Liver (tissue), 9 donors: ENCODE data around the gene PREP. TPM values are rescaled to one million over a fixed set of nuclear protein-coding genes. Genes with fewer than 3 reads are reported as not detected.

Source experiments
- DNase-seq: peaks from one replicate; pipeline ENCODE4 v3.0.0-alpha.2; 2017; ENCODE audit warnings: low spot score
- H3K27ac ChIP-seq, 2 donors: one replicate each; pipeline ENCODE4 v1.7.0; 2013; ENCODE audit warnings: inconsistent platforms in 2 of 2, low read length in 2 of 2, control low read depth in 1 of 2, low read depth in 1 of 2, mild to moderate bottlenecking in 1 of 2
- H3K27me3 ChIP-seq, 4 donors: one replicate each; pipeline versions ENCODE4 v1.6.1 to v1.7.0; 2013; ENCODE audit warnings: low read length in 3 of 4, inconsistent platforms in 1 of 4, mild to moderate bottlenecking in 1 of 4, moderate library complexity in 1 of 4; ENCODE audit not compliant: control insufficient read depth in 4 of 4, insufficient read depth in 4 of 4
- H3K36me3 ChIP-seq, 4 donors: one replicate each; pipeline versions ENCODE4 v1.6.1 to v1.7.0; 2013; ENCODE audit warnings: low read length in 3 of 4, mild to moderate bottlenecking in 3 of 4, low read depth in 1 of 4, moderate library complexity in 1 of 4; ENCODE audit not compliant: control insufficient read depth in 4 of 4, insufficient read depth in 3 of 4
- H3K4me1 ChIP-seq, 4 donors: one replicate each; pipeline versions ENCODE4 v1.6.1 to v1.7.0; 2013; ENCODE audit warnings: low read length in 3 of 4, mild to moderate bottlenecking in 3 of 4, moderate library complexity in 1 of 4; ENCODE audit not compliant: control insufficient read depth in 4 of 4, insufficient read depth in 4 of 4
- H3K4me3 ChIP-seq, 3 donors: one replicate each; pipeline versions ENCODE4 v1.6.1 to v1.7.0; 2013; ENCODE audit warnings: low read length in 3 of 3, control low read depth in 1 of 3, low read depth in 1 of 3, mild to moderate bottlenecking in 1 of 3
- H3K9ac ChIP-seq, 2 donors: one replicate each; pipeline ENCODE4 v1.7.0; 2013; ENCODE audit warnings: low read length in 2 of 2, mild to moderate bottlenecking in 2 of 2, moderate library complexity in 2 of 2, control low read depth in 1 of 2, low read depth in 1 of 2
- H3K9me3 ChIP-seq, 4 donors: one replicate each; pipeline versions ENCODE4 v1.6.1 to v1.7.0; 2013; ENCODE audit warnings: low read length in 3 of 4; ENCODE audit not compliant: control insufficient read depth in 4 of 4
- EGR1 ChIP-seq, 2 donors: IDR thresholded peaks; 2 replicates each; pipeline ENCODE4 v1.6.1; 2016 to 2018; ENCODE audit warnings: antibody characterized with exemption in 2 of 2, low read depth in 2 of 2
- FOXA1 ChIP-seq: IDR thresholded peaks from 2 replicates; pipeline ENCODE4 v1.6.1; 2016; ENCODE audit warnings: antibody characterized with exemption
- FOXA2 ChIP-seq: IDR thresholded peaks from 2 replicates; pipeline ENCODE4 v1.6.1; 2016; ENCODE audit warnings: antibody characterized with exemption
- GABPA ChIP-seq, 2 donors: IDR thresholded peaks in 1 of 2; conservative IDR thresholded peaks in 1 of 2; 2 replicates each; pipeline ENCODE4 v1.6.1; 2016; ENCODE audit warnings: antibody characterized with exemption in 2 of 2, mild to moderate bottlenecking in 1 of 2, moderate library complexity in 1 of 2
- HNF4A ChIP-seq, 2 donors: conservative IDR thresholded peaks; 2 replicates each; pipeline ENCODE4 v1.6.1; 2016; ENCODE audit warnings: antibody characterized with exemption in 2 of 2, mild to moderate bottlenecking in 2 of 2
- HNF4G ChIP-seq: IDR thresholded peaks from 2 replicates; pipeline ENCODE4 v1.6.1; 2016; ENCODE audit warnings: antibody characterized with exemption
- JUND ChIP-seq, 2 donors: IDR thresholded peaks; 2 replicates each; pipeline ENCODE4 v1.6.1; 2016; ENCODE audit warnings: antibody characterized with exemption in 2 of 2
- NR2F2 ChIP-seq: IDR thresholded peaks from 2 replicates; pipeline ENCODE4 v1.6.1; 2016; ENCODE audit warnings: antibody characterized with exemption
- RAD21 ChIP-seq, 2 donors: IDR thresholded peaks; 2 replicates each; pipeline ENCODE4 v1.6.1; 2016; ENCODE audit warnings: antibody characterized with exemption in 2 of 2, mild to moderate bottlenecking in 2 of 2
- SP1 ChIP-seq: IDR thresholded peaks from 2 replicates; pipeline ENCODE4 v1.6.1; 2018; ENCODE audit warnings: antibody characterized with exemption, mild to moderate bottlenecking
- TAF1 ChIP-seq: conservative IDR thresholded peaks from 2 replicates; pipeline ENCODE4 v1.6.1; 2016; ENCODE audit warnings: antibody characterized with exemption, mild to moderate bottlenecking
- YY1 ChIP-seq: IDR thresholded peaks from 2 replicates; pipeline ENCODE4 v1.6.1; 2016; ENCODE audit warnings: antibody characterized with exemption, mild to moderate bottlenecking
- WGBS: extraction: QIAGEN DNeasy Blood & Tissue Kit; methylation state at CpG from one replicate; pipeline ENCODE4 v1.1.7; 2013; 5-methylcytosine and 5-hydroxymethylcytosine counted together
- polyA plus RNA-seq, 2 donors: library from polyadenylated mRNA; stranded (reverse) in 1 of 2; unstranded in 1 of 2; fragments of 200-250 nt in 1 of 2; fragments of >200 nt in 1 of 2; fragmentation: Nextera tagmentation in 1 of 2; extraction: Ambion mirVana in 1 of 2; gene quantifications; one replicate each; pipeline versions ENCODE4 v1.2.1 to v1.2.3, GENCODE V29; 2013 to 2015
- total RNA-seq, 2 donors: library from RNA; depleted of rRNA; stranded (reverse); fragments of >200 nt; gene quantifications; one replicate each; pipeline ENCODE4 v1.2.3, GENCODE V29; 2014
- TF ChIP-seq, protein P1 (sequence below): IDR thresholded peaks from 2 replicates; pipeline ENCODE4 v1.6.1; 2016; ENCODE audit warnings: antibody characterized with exemption
- TF ChIP-seq, protein P2 (sequence below): fragments of 150-350 bp; IDR thresholded peaks from 2 replicates; pipeline ENCODE4 v1.5.1; 2017; ENCODE audit warnings: improper control_type of control experiment, low read depth, low read length; ENCODE audit not compliant: missing input control
- TF ChIP-seq, protein P3 (sequence below): IDR thresholded peaks from 2 replicates; pipeline ENCODE4 v1.6.1; 2016; ENCODE audit warnings: antibody characterized with exemption, mild to moderate bottlenecking
- TF ChIP-seq, protein P4 (sequence below): IDR thresholded peaks from 2 replicates; pipeline ENCODE4 v1.6.1; 2016; ENCODE audit warnings: antibody characterized with exemption
- donor health status: healthy.
- donor health status: healthy.
- donor health status: healthy.
- donor health status: healthy.
- donor health status: healthy.

PREP gene
- total and polyA plus RNA-seq, 4 donors: 7.3 to 17.7 (median 13.0) TPM

DNA sequence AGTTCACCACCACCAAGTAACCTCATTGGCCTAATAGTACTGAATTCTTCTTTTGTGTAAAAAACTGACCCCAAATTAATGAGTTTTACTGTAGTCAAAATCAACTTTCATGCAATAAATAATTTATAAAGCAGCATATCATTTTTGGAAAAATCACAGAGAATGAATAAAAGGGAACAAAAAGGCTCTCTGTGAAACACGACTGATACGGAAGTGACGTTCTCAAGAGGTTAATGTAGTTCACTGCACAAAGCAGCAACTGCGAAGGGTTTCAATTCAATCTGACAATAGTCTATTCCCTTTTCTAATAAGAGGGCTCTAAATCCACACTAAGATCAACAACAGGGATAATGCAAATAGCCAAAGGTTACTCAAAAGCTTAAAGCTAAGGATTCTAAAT lies 70.3 kb downstream of the PREP start (continued):
- TF ChIP-seq, protein P1, sequence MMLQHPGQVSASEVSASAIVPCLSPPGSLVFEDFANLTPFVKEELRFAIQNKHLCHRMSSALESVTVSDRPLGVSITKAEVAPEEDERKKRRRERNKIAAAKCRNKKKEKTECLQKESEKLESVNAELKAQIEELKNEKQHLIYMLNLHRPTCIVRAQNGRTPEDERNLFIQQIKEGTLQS: no peak
- TF ChIP-seq GABPA (IDR thresholded peaks at IDR 0.05 in 1 of 2, conservative IDR thresholded peaks at IDR 0.05 in 1 of 2): no peak

DNA sequence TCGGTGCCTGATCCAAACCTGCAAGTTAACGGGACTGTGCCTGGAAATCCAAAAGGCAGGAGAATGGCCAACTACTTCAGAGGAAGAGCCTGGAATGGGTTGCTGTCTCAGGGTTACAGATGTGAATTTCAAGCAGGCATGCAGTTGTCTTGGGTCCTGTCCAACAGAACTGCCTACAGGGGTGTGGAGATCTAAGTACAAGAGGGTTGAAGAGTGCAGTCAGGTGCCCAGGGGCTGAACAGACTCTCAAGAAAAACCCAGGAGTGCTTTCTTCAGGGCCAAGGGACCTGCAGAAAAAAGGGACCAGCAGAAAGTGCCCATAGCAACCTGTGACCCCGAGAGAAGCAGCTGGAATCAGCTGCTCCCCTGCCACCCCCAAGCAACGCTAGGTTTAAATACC lies 71.0 kb downstream of the PREP start:
- Histone ChIP-seq H3K27ac (no peak overlapping the region), H3K36me3 (peaks cover 0 to 25% (median 15%) of the 10 kb centered on the region in 4 donors), H3K27me3 (no peaks in the 10 kb centered on the region), H3K9me3 (no peaks in the 10 kb centered on the region), H3K9ac (no peak overlapping the region), H3K4me1 (no peaks in the 10 kb centered on the region), H3K4me3 (no peak overlapping the region)
- DNase-seq: no peak
- no peak for TF ChIP-seq SP1
- no peak for TF ChIP-seq EGR1 (IDR thresholded peaks at IDR 0.05; ENCODE audit: low read depth in 2 of 2)
- TF ChIP-seq TAF1: no peak
- TF ChIP-seq, protein P2, sequence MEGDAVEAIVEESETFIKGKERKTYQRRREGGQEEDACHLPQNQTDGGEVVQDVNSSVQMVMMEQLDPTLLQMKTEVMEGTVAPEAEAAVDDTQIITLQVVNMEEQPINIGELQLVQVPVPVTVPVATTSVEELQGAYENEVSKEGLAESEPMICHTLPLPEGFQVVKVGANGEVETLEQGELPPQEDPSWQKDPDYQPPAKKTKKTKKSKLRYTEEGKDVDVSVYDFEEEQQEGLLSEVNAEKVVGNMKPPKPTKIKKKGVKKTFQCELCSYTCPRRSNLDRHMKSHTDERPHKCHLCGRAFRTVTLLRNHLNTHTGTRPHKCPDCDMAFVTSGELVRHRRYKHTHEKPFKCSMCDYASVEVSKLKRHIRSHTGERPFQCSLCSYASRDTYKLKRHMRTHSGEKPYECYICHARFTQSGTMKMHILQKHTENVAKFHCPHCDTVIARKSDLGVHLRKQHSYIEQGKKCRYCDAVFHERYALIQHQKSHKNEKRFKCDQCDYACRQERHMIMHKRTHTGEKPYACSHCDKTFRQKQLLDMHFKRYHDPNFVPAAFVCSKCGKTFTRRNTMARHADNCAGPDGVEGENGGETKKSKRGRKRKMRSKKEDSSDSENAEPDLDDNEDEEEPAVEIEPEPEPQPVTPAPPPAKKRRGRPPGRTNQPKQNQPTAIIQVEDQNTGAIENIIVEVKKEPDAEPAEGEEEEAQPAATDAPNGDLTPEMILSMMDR: no peak
- TF ChIP-seq, protein P3, sequence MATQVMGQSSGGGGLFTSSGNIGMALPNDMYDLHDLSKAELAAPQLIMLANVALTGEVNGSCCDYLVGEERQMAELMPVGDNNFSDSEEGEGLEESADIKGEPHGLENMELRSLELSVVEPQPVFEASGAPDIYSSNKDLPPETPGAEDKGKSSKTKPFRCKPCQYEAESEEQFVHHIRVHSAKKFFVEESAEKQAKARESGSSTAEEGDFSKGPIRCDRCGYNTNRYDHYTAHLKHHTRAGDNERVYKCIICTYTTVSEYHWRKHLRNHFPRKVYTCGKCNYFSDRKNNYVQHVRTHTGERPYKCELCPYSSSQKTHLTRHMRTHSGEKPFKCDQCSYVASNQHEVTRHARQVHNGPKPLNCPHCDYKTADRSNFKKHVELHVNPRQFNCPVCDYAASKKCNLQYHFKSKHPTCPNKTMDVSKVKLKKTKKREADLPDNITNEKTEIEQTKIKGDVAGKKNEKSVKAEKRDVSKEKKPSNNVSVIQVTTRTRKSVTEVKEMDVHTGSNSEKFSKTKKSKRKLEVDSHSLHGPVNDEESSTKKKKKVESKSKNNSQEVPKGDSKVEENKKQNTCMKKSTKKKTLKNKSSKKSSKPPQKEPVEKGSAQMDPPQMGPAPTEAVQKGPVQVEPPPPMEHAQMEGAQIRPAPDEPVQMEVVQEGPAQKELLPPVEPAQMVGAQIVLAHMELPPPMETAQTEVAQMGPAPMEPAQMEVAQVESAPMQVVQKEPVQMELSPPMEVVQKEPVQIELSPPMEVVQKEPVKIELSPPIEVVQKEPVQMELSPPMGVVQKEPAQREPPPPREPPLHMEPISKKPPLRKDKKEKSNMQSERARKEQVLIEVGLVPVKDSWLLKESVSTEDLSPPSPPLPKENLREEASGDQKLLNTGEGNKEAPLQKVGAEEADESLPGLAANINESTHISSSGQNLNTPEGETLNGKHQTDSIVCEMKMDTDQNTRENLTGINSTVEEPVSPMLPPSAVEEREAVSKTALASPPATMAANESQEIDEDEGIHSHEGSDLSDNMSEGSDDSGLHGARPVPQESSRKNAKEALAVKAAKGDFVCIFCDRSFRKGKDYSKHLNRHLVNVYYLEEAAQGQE: no peak
- no peak for TF ChIP-seq JUND (IDR thresholded peaks at IDR 0.05)
- no peak for TF ChIP-seq HNF4G
- TF ChIP-seq GABPA (IDR thresholded peaks at IDR 0.05 in 1 of 2, conservative IDR thresholded peaks at IDR 0.05 in 1 of 2): no peak
- TF ChIP-seq, protein P4, sequence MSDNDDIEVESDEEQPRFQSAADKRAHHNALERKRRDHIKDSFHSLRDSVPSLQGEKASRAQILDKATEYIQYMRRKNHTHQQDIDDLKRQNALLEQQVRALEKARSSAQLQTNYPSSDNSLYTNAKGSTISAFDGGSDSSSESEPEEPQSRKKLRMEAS: no peak
- 98% methylated on average over 4 of the region's 4 CpGs for WGBS

DNA sequence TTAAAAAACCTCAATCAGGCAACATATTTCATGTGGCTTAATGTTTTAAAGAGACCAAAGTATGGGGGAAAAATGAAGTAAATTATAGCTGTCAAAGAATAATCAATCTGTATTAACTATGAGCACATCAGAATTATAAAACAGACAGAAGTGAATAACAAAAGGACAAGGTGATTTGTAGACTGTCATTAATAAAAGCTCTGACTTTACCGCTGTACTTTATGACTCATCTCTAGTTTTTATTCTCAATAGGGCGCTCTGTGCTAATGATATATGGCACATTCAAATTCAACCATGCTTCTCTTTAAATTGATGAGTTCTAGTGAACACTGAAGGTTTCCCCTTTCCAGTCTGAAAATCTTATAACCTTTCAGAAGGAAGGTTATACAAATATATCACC lies 72.0 kb downstream of the PREP start:
- Histone ChIP-seq H3K27ac (no peak overlapping the region), H3K4me3 (no peak overlapping the region), H3K36me3 (peaks cover 0 to 25% (median 15%) of the 10 kb centered on the region in 4 donors), H3K9ac (no peak overlapping the region), H3K9me3 (no peaks in the 10 kb centered on the region), H3K27me3 (no peaks in the 10 kb centered on the region), H3K4me1 (peaks cover 0 to 4% (median 3%) of the 10 kb centered on the region in 4 donors)
- DNase-seq: no peak
- 95% methylated on average over 2 of the region's 2 CpGs for WGBS
- TF ChIP-seq FOXA2 (no peak), FOXA1 (no peak), EGR1 (IDR thresholded peaks at IDR 0.05; ENCODE audit: low read depth in 2 of 2) (no peak), NR2F2 (no peak), JUND (IDR thresholded peaks at IDR 0.05) (no peak), GABPA (IDR thresholded peaks at IDR 0.05 in 1 of 2, conservative IDR thresholded peaks at IDR 0.05 in 1 of 2) (no peak), RAD21 (IDR thresholded peaks at IDR 0.05) (no peak), HNF4G (no peak), YY1 (no peak), TAF1 (no peak), HNF4A (conservative IDR thresholded peaks at IDR 0.05) (no peak)
- TF ChIP-seq, protein P2: no peak
- TF ChIP-seq, protein P3: no peak
